ENCODE results near the gene GRM4. TPM values are rescaled to one million over a fixed set of nuclear protein-coding genes. Genes with fewer than 3 reads are reported as not detected.

GRM4 gene
- total and polyA plus RNA-seq, 8 donors: 0.30 to 0.70 (median 0.43) TPM; not detected in 2

- Histone ChIP-seq H3K36me3 (no peaks in the 10 kb centered on the region), H3K4me3 (no peak overlapping the region), H3K9me3 (no peaks in the 10 kb centered on the region), H3K27ac (no peak overlapping the region), H3K27me3 (peaks cover 0 to 27% of the 10 kb centered on the region in 2 donors), H3K4me1 (no peaks in the 10 kb centered on the region)
- intact Hi-C loops (cut with DNase I): no loop called here
- ATAC-seq (no peak), DNase-seq (peak in 1 of 4 donors; percentile 43)
- TF ChIP-seq, protein P1, sequence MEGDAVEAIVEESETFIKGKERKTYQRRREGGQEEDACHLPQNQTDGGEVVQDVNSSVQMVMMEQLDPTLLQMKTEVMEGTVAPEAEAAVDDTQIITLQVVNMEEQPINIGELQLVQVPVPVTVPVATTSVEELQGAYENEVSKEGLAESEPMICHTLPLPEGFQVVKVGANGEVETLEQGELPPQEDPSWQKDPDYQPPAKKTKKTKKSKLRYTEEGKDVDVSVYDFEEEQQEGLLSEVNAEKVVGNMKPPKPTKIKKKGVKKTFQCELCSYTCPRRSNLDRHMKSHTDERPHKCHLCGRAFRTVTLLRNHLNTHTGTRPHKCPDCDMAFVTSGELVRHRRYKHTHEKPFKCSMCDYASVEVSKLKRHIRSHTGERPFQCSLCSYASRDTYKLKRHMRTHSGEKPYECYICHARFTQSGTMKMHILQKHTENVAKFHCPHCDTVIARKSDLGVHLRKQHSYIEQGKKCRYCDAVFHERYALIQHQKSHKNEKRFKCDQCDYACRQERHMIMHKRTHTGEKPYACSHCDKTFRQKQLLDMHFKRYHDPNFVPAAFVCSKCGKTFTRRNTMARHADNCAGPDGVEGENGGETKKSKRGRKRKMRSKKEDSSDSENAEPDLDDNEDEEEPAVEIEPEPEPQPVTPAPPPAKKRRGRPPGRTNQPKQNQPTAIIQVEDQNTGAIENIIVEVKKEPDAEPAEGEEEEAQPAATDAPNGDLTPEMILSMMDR (IDR thresholded peaks at IDR 0.05): no peak
Measured at GRCh38 chr6:34049395-34050342, 96.2 kb downstream of the GRM4 start.

DNA sequence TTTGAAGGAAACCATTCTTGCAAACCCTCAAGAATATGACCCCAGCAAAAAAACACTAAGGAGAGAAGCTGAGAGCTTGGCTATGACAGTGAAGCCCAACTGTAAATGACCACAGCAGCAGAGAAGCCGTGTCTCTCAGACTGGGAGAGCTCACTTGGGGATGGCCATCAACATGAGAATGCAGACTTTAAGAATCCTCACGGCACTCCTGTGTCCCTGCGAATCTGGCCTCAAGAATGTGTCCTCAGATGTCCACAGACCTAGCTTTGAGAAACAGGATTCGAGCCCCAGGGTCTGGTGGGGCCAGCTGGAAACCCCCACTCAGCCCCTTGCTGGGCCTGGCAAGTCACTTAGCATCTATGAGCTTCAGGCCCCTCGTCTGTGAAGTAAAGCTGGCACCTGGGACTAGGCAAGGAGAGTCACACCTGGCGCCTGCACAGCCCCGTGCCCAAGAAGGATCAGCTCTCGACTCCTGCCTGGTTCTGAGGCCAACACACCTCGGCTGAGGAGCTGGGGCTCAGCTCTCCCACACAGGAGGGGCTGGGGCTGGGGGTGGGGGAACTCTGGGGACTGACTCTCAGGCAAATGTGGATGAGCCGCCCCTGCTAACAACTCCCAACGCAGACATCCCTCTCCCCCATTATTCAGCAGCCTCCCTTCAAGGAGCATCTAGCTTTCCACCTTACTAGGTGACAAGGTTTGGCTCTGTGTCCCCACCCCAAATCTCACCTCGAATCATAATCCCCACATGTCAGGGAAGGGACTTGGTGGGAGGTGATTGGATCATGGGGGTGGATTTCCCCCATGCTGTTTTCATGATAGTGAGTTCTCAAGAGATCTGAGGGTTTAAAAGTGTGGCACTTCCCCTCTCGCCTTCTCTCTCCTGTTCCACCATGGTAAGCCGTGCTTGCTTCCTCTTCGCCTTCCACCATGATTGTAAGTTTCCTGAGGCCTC, 97.7 kb downstream of the GRM4 start:
- ATAC-seq: no peak
- intact Hi-C loops (cut with DNase I): no loop called here
- Histone ChIP-seq H3K27me3 (peaks cover 0 to 14% of the 10 kb centered on the region in 2 donors), H3K9me3 (no peaks in the 10 kb centered on the region), H3K36me3 (no peaks in the 10 kb centered on the region), H3K4me1 (no peaks in the 10 kb centered on the region), H3K4me3 (no peak overlapping the region), H3K27ac (no peak overlapping the region)
- TF ChIP-seq, protein P1 (IDR thresholded peaks at IDR 0.05): no peak
- peak in 1 of 4 donors; percentile 57 for DNase-seq

- no peak overlapping the region for H3K4me3 ChIP-seq
- DNase-seq: no peak
- H3K27me3 ChIP-seq: peaks cover 0 to 3% of the 10 kb centered on the region in 2 donors
- no peak for ATAC-seq
- no peaks in the 10 kb centered on the region for H3K4me1 ChIP-seq
- H3K9me3 ChIP-seq: no peaks in the 10 kb centered on the region
- no peak overlapping the region for H3K27ac ChIP-seq
- TF ChIP-seq, protein P1 (IDR thresholded peaks at IDR 0.05): no peak
- intact Hi-C loops (cut with DNase I): no loop called here
- H3K36me3 ChIP-seq: no peaks in the 10 kb centered on the region
Measured at GRCh38 chr6:34046617-34047016, 99.3 kb downstream of the GRM4 start.

DNA sequence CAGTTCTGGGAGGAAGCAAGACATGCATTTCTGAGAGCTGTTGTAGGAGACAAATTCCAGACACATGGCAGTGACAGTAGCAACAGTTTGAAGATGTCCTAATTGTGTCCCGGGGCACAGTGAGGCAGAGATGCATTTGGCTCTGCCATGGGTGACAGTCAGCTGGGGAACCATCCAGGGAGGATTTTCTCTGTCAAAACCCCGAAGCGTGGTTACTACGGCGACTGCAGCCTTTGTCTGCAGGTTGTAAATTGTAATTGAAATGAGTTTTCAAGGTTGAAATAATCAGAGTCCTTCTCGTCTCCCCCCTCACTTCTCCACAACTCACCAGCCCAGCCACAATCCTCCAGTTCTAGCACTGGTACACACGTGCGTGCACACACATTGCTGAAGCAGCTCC, 100.1 kb downstream of the GRM4 start:
- no peak for ATAC-seq
- H3K9me3 ChIP-seq: no peaks in the 10 kb centered on the region
- intact Hi-C loops (cut with DNase I): no loop called here
- no peak for DNase-seq
- no peaks in the 10 kb centered on the region for H3K36me3 ChIP-seq
- no peak overlapping the region for H3K4me3 ChIP-seq
- no peak overlapping the region for H3K27ac ChIP-seq
- H3K4me1 ChIP-seq: no peaks in the 10 kb centered on the region
- TF ChIP-seq, protein P1 (IDR thresholded peaks at IDR 0.05): no peak
- H3K27me3 ChIP-seq: no peaks in the 10 kb centered on the region
